NB4 (cell line): Measurements from ENCODE around the gene OSBPL9.
A peak's percentile ranks its signal among the peaks of the same experiment; 100 is the strongest.

Experiments used
- DNase-seq: peaks from one replicate; pipeline ENCODE4 v3.0.0; 2010; ENCODE audit warnings: low read depth
- H3K4me3 ChIP-seq: one replicate; pipeline ENCODE4 v1.5.1; 2011; ENCODE audit warnings: mild to moderate bottlenecking, low read depth, low read length, moderate library complexity
- CTCF ChIP-seq: IDR thresholded peaks from one replicate; pipeline ENCODE4 v1.5.1; 2012; ENCODE audit warnings: low read depth, low read length
- MAX ChIP-seq: IDR thresholded peaks from 2 replicates; pipeline ENCODE4 v1.6.1; 2011; ENCODE audit warnings: low read depth, low read length
- MYC ChIP-seq: IDR thresholded peaks from 2 replicates; pipeline ENCODE4 v1.6.1; 2011; ENCODE audit warnings: low read depth, low read length
- POLR2A ChIP-seq: IDR thresholded peaks from 2 replicates; pipeline ENCODE4 v1.6.1; 2011; ENCODE audit warnings: mild to moderate bottlenecking; ENCODE audit not compliant: insufficient read length; ENCODE audit errors: extremely low read depth

The OSBPL9 gene

GRCh38 chr1:51734896-51735745 lies 118.2 kb downstream of the OSBPL9 start:
- TF ChIP-seq MYC (no peak), POLR2A (no peak), CTCF (no peak), MAX (no peak)
- DNase-seq, result no peak
- H3K4me3 ChIP-seq, result no peak overlapping the region

GRCh38 chr1:51735746-51736254 lies 118.9 kb downstream of the OSBPL9 start:
- no peak overlapping the region for H3K4me3 ChIP-seq
- TF ChIP-seq CTCF (no peak), MYC (no peak), POLR2A (no peak), MAX (no peak)
- DNase-seq, result no peak

GRCh38 chr1:51736702-51737101 lies 119.8 kb downstream of the OSBPL9 start:
- no peak overlapping the region for H3K4me3 ChIP-seq
- TF ChIP-seq MYC (no peak), POLR2A (no peak), CTCF (no peak), MAX (no peak)
- peak; percentile 36 for DNase-seq

GRCh38 chr1:51738681-51739080 lies 121.8 kb downstream of the OSBPL9 start:
- TF ChIP-seq CTCF (no peak), MYC (no peak), MAX (no peak), POLR2A (no peak)
- DNase-seq, result no peak
- H3K4me3 ChIP-seq, result no peak overlapping the region

- no peak for DNase-seq
- H3K4me3 ChIP-seq, result no peak overlapping the region
- TF ChIP-seq MAX, result no peak
- no peak for TF ChIP-seq POLR2A
- no peak for TF ChIP-seq MYC
- TF ChIP-seq CTCF, result no peak
Observed at GRCh38 chr1:51740652-51741051, 123.8 kb downstream of the OSBPL9 start.
